ENCODE measurements around the gene APOD.
"Not testable (repeated sequence)": the region's sequence is repeated elsewhere in the genome, so short reads cannot be mapped to it uniquely, and the experiment has no call there.

Gene APOD

DNA sequence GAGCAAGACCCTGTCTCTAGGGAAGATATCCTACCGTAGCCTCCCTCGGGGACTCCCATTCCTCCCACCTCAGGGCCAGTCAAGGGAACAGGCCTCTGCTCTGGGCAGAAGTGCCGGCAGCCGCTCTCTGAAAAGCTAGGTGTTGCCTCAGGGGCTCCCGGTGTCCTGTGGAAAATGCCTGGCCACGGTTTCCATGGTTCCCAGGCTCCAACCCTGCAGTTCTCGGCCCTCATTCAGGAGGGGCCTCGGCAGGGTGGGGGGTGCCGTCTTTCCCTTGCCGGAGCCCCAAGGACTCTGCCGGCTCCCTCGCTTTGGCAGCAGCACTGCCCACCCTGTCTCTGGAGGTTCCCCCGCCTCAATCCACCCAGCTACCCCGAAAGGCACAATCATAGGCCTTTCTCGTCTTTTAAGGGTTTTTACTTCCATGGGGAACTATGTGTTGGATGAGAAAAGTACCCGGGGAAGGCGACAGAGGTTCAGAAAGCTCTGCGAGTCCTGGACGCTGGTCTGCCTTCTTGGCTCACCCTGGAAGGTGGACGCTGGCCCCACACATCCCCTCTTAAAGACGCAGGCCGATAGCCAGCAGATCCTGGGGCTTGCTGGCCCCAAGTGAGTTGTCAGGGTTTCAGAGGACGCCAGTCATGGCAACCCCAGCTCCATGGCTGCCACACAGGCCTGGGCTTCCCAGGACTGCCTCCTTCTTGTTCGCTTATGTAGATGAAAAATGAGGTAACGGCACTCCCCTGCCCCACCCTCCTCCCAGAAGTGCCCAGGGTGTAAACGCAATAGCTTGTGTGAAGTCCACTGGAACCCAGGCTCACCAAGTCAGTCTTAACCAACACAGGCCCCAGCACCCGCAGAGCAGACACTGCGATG lies 34.3 kb upstream of the APOD start:
- DNase-seq = not testable (repeated sequence)

DNA sequence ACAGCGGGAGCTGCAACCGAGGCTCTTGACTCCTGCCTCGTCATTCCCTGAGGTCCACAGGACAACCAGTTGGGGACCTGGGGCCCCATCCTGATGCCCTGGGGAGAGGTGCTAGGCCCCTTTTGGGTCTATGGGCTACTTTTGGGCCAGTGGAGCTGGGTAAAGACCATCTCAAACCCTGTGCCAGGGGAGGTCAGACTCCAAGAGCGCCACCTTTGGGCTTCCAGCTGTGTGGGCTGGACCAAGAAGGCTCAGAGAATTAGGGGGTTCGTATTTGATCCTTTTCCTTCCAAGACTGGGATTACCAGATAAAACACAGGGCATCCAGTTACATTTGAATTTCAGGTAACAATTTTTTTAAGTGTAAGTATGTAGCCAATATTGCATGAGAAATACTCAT lies 33.4 kb upstream of the APOD start:
- DNase-seq = not testable (repeated sequence)

DNA sequence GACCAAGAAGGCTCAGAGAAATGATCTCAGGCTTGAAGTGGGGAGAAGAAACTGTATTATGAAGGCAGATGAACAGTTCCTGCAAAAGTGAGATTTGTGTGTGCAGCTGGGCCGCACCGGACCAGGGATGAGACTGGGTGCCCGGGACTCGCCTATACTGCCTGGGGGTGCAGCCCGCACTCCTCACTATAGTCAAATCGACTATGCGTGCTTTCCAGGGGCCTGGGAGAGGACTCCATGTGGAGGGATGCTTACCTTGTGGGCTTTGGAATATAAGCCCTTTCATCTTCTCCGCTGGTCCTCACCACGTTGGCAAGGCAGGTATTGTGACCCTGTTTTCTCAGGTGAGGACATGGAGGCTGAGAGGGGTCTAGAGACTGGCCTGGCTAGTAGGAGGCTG lies 32.9 kb upstream of the APOD start:
- no peak for DNase-seq

DNA sequence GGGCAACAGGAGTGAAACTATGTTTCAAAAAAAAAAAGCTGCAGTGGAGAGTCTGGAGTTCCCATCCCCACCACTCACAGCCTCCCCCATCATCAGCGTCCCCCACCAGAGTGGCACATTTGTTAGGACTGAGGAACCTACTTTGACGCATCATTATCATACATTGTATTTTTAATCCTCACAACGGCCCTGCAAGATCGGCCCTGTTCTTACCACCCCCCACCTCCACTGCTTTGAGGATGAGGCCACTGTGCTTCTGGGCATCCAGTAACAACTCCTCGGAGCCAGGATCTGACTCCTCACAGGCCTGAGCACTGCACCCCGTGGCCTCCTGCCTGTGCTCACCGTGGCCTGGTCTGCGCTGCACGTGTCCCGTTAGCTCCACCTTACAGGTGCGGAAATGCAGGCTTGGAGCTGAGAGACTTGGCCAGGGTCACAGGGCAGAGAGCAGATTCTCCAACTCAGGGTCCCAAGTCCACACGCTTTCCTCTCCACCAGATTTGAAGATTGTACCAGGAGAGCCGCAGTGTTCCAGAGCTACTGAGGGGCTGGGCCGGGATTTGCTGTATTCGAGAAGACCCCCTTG lies 32.3 kb upstream of the APOD start:
- DNase-seq = not testable (repeated sequence)

DNA sequence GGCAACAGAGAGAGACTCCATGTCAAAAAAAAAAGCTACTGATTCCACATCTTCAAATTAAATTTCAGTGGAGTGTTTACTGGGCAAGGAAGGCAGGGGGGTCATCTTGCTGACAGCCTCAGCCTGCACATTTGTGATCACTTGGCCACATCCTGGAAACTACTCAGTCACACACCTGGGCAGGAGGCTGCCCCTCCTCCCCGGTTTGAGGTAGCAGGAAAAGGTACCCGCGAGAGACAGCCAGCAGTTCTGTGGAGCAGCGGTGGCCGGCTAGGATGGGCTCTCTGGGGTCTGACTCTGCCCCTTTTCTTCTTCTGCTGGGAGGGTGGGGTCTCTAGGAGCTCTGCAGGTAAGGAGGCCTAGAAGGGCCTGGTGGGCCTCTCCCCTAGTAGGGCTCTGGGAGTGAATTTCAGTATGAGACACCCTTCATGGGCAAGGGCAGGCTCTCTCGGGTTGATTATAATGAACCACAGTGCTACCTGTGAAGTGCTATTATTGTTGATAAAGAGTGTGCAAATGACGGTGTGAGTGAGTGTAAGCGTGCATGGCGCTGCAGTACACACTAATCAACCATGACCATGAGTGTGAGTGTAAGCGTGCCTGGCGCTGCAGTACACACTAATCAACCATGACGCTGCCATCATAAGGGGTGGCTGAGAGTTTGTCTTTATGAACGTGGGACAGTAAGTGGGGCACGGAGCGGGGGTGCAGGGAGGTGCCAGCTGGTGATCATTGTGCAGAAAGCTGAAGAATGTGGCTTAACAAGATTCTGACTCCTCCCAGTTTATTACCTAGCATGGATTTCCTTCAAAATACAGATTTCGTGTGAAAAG lies 31.1 kb upstream of the APOD start:
- not testable (repeated sequence) for DNase-seq

DNA sequence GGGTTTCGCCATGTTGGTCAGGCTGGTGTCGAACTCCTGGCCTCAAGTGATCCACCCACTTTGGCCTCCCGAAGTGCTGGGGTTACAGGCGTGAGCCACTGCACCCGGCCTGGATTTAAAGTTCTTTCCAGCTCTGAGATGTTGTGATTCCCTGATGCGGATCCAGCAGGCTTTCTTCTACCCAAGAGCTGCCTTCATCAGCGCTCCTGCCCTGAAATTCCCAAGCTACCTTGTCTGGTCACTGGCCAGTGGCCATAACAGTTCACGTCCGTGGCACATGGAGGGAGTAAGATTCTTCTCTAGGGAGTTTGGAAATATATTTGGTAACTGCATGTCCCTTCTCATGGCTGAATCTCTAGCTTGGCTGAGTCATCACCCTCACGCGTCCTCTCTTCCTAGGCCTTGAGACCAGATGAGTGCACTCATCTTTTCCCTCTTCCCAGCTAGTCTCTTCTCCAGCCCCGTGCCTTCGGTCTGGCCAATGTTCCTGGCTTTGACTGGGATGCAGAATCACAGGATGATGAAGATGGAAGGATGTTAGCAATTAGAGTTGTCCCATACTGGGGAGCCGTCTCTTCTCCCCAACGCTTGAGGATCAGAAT lies 29.8 kb upstream of the APOD start:
- DNase-seq = no peak

DNA sequence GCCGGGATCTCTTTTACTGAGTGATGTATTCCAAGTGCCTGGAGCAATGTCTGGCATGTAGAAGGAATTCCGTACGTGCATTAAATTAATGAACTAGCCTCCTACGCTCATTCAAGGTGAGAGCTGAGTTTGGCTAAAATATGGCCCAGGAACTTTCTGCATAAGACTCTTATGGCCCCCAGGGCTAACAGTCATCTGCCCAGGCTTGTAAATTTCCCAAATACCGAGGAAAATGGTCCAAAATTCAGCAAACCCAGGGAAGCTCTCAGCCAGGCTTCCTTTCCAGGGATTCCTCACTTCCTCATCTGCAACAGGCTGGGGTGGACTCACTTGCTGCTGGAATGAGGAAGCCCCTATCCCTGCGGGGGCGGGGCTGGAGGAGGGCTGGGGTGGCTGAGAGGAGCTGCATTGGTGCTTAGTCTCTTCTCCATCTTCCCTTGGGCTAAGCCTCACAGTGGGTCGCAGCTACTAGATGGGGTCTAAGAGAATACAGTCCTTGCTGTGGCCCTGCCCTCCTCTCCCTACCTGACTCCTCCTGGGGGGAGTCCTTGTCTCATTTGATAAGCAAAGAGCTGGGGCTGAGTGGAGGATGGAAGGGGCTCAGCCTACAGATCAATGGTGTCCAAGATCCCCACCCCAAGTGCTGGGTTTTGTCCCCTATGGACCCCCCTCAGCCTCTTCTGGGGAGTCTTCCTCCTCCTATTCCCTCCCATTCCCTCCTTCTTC lies 28.5 kb upstream of the APOD start:
- no peak for DNase-seq

DNA sequence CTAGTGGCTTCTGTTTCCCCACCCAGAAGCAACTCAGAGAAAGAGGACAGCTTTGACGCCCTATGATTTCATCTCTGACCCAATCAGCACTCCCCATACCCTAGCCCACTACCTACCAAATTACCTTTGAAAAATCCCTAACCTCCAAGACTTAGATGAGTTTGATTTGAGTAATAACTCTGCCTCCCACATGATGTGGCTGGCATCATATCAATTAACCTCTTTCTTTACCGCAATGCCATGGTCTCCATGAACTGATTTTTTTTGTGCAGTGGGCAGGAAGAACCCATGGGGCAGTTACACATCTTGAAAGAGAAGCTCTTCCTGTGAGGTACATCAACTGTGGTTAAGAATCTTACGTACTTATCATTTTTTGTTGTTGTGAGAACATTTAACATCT lies 25.5 kb upstream of the APOD start:
- no peak for DNase-seq

DNA sequence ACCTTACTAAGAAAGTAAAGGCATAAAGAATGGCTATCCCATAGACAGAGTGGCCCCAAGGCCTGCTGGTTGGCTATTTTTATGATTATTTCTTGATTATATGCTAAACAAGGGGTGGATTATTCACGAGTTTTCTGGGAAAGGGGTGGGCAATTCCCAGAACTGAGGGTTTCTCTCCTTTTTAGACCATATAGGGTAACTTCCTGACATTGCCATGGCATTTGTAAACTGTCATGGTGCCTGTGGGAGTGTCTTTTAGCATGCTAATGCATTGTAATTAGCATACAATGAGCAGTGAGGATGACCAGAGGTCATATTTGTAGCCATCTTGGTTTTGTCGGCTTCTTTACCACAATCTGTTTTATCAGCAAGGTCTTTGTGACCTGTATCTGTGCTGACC lies 18.0 kb upstream of the APOD start:
- DNase-seq = not testable (repeated sequence)

DNA sequence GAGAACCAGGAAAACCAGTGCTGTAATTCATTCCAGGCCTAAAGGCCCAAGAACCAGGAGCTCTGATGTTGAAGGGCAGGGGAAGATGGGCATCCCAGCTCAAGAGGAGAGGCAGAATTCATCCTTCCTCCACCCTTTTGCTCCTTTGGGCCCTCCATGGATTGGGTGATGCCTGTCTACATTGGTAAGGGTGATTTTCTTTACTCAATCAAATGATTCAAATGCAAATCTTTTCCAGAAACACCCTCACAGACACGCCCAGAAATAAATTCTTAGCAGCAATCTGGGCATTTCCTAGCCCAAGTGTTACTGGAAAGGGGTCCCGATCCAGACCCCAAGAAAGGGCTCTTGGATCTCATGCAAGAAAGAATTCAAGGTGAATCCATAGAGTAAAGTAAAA lies 17.6 kb upstream of the APOD start:
- DNase-seq = no peak

DNA sequence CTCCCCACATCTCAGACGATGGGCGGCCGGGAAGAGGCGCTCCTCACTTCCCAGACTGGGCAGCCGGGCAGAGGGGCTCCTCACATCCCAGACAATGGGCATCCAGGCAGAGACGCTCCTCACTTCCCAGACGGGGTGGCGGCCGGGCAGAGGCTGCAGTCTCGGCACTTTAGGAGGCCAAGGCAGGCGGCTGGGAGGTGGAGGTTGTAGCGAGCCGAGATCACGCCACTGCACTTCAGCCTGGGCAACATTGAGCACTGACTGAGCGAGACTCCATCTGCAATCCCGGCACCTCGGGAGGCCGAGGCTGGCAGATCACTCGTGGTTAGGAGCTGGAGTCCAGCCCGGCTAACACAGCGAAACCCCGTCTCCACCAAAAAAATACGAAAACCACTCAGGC lies 16.2 kb upstream of the APOD start:
- not testable (repeated sequence) for DNase-seq

DNA sequence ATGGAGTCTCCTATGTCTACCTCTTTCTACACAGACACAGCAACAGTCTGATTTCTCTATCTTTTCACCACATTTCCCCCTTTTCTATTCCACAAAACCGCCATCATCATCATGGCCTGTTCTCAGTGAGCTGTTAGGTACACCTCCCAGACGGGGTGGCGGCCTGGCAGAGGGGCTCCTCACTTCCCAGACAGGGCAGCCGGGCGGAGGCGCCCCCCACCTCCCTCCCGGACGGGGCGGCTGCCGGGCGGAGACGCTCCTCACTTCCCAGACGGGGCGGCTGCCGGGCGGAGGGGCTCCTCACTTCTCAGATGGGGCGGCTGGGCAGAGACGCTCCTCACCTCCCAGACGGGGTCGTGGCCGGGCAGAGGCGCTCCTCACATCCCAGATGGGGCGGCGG lies 15.8 kb upstream of the APOD start:
- DNase-seq = not testable (repeated sequence)

DNA sequence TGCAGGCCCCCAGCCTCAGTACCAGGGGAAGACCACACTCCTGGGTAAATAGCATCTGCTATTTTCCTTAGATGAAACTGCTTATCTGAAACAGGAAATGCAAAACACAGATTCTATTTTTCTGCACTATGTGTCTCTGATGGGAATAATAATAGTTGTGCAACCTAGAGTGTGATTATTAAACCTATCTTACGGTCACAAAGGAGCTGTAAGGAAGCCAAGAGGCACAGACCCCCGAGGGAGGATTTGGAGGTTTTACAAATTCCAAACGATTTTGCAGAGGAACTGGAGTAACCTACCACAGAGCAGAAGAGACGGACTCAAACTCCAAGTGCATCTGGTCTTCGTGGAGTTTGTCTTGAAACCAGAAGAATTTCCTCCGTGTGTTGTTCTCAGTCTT lies 14.1 kb upstream of the APOD start:
- DNase-seq = no peak

DNA sequence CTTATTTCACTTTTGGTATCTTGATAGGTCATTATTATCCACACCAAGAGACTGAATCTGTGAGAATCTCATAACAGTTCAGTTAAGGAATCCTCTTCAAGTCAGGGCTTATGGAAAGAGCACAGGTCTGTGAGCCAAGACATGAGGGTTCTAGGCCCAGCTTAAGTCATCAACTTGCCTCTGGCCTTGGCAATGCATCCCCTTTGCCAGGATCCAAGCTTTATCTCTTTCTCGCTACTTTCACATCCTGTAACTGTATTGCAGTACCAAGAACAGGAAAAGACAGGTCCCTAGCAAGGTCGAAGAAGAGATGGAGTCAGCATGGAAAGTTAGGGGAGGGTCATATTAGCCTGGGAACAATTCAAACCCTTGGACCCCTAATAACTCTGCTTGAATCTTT lies 13.5 kb upstream of the APOD start:
- no peak for DNase-seq

DNA sequence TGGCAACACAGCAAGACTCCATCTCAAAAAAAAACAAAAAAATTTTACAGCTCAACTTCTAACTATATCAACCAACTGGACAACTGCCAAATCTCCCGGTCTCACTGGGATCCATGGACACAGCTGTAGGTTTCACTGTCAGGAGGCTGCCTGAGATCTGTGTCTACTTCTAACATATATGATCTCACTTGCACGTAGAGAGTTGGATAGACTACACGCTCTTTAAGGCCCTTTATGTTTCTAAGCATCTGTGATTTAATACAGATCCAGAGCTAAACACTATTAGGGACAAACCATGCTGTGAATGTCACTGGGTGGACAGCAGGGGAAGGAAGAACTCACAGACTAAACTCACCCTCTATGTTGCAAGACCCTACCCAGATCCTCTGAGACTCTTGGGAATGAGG lies 13.0 kb upstream of the APOD start:
- DNase-seq = no peak

DNA sequence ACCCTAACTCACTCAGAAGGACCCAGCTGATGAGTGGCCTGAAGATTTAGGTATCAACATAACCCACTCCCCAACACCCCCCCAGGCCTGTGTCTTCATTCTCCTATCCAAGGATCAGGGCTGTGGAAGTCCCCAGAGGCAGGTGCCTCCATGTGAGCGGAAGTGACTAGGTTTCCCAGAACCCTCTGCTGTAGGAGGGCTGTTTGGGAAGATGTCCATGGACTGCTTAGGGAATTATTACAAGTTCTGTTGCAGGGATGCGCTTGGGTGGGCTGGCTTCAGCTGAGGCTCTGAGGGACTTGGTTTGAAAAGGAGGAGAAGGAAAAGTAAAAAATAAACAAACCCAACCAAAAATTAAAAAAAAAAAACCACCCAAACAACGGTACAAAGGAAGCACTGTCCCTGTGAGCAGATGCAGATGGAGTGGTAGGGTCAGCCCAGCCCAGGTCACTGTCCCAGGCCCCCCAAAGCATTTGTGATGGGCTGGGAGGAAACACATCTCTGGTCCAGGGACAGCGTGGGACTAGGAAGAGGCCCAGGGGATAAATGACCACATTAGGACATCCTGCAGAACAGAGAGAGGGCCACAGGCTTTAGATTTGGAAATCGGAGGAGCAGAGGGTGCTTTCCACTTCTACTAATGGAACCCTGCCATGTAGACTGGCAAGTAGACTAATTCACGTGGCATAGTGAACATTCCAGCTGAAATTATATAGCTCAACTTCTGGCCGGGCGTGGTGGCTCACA lies 12.2 kb upstream of the APOD start:
- DNase-seq = no peak

DNA sequence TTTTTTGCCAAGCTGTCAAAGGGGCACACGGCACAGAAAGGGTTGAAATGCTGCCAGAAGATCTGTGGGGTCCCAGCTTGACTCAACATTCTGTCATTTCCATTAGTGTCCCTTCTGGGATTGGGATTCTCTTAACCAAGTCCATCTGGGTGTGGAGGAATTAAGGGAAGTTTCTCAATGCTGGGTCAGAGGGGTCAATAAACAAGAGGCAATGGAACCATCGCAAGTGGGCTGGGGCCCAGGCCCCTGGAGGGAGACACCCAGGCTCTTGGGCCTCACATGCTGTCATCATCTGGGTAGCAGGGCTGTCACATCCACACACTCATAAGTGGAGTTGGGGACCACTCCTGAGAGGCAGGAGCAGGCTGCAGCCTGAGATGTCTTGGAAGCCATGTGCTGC lies 8.1 kb upstream of the APOD start:
- no peak for DNase-seq

DNA sequence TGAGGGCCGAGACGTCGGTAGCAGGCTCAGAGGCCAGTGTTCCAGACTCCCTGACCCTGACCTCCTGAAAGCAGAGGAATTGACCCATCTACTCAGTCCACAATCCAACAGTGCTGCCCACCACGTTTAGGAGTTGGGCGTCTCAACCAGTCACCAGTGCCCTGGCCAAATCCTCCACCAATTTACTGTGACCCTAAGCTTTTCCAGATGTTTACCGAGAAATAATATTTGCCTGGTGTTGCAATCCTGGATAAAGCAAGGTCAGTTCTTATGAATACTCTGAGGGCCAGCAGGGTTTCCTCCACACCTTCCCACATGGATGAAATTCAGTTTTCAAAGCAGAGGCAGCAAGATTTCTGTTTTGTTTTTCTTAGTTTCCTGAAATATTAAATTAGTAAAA lies 7.5 kb upstream of the APOD start:
- no peak for DNase-seq

DNA sequence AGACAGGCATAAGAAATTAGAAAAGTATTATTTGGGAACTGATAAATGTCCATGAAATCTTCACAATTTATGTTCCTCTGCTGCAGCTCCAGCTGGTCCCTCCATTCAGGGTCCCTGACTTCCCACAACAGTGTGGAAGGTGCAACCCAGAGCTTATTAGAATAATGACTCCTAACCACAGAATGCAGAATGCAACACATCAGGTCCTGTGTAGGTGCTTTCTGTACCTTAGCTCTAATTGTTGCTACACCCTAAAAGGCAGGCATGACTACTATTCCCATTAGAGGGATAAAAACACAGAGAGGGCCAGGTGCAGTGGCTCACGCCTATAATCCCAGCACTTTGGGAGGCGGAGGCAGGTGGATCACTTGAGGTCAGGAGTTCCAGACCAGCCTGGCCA lies 6.6 kb upstream of the APOD start:
- DNase-seq = not testable (repeated sequence)

DNA sequence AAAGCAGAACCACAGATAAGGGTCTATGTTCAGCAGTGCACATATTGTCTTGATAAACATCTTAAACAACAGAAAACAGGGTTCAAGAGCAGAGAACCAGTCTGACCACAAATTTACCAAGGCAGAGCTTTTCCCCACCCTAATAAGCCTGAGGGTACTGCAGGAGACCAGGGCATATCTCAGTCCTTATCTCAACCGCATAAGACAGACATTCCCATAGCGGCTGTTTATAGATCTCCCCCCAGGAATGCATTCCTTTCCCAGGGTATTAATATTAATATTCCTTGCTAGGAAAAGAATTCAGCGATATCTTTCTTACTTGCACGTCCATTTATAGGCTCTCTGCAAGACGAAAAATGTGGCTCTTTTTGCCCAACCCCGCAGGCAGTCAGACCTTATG lies 6.1 kb upstream of the APOD start:
- DNase-seq = not testable (repeated sequence)

DNA sequence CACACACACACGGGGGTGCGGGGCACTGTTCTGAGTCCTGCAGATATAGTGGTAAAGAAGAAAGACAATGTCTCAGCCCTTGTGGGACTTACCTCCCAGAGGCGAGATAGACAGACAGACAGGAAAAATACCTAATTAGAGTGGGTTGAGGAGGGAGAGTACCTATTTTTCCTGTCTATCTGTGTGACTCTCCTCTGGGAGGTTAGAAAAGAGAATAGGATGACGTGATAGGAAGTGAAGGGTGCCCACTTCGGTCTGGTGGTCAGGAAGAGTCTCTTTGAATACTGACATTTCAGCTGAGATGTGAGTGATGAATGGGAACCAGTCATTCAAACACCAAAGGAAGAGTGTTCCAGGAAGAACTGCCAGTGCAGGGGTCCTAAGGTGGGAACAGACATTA lies 4.1 kb upstream of the APOD start:
- DNase-seq = no peak

DNA sequence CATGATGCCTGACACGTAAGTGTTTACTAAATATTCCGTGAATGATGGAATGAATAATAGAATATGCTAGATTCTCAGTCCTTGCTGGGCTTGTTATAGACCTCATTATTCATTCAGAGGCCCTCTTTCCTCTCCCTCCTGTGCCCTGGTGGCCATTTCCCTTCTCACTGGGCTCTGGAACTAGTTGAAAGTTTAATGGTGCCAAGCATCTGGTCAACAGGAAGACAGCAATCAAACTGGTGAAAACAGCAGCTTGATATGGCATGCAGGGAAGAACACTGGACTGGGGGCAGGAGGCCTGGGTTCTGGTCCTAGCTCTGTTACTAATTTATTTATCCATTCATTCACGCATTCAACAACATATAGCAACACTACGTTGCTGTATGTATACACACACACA lies 3.7 kb upstream of the APOD start:
- DNase-seq = no peak
